GM19328 (cell line): ENCODE data around the gene SPAG9.

Source experiments
- ATAC-seq: cut with Tn5 transposase; IDR thresholded peaks from one replicate; pipeline ENCODE4 v1.9.1; 2021; ENCODE audit warnings: mild to moderate bottlenecking, moderate library complexity; ENCODE audit not compliant: unreplicated experiment

Gene SPAG9

DNA sequence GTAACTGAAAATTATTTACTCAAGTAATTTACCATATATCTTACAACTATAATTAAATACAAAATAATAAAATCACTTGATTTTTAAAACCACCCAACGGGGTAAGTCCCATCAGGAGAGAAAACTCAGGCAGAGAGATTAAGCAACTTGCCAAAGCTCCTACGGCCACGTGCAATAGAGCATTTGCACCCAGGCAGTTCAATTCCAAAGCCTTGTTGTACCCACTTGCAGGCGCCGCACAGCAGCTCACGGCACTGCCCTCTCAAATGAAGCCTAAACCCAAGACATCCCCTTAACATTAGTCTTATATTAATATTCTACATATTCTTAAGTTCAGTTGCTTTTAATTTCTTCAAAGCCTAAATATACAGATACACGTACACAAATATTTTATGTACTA, 75.7 kb downstream of the SPAG9 start:
- ATAC-seq, result no peak

DNA sequence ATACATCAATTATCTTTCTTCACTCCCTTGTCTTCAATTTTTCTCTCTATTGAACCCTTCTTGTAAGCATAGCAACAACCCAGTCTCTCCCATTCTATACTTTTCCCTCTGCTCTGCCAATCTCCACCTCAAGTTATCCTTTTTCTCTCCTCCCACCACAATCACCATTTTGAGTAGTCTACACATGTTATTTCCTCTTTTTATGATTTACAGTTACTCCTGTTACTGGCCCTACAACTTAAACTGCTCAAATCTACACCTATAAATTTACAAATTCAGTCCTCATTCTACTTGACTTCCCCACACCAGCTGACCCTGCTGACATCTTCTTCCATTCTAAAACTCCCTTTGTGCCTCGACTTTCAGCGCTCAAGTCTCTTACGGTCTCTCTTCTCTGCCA, 84.6 kb downstream of the SPAG9 start:
- no peak for ATAC-seq

DNA sequence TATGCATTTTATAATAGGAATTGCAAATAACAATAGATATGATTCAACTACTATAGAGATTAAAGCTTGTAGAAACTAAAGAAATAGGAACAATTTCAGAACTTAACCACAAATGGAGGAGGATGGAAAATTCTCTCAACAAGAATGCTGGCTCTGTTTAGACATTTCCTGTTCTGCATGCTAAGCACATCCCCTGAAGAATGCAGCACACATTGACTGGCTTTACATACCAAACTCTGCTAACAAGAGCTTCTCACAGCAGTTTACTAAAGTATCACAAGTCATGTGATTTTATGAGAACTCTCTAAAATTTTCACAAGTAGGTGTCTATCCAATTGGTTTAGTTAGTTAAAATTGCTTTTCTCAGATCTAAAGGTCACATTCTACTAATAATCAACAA, 85.2 kb downstream of the SPAG9 start:
- no peak for ATAC-seq

DNA sequence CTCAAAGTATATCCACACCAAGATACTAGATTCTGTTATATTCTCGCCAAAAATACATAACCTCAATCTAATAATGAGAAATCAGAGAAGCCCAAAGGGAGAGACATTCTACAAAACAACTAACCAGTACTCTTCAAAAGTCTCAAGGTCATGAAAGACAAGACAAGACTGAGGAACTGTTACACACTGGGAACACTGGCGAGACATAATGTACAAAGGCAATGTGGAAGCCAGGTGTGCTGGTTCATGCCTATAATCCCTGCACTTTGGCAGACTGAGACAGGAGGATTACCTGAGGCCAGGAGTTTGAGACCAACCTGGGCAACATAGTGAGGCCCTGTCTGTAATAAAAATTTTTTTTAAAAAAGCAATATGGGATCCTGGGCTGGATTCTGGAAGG, 85.9 kb downstream of the SPAG9 start:
- ATAC-seq, result no peak

DNA sequence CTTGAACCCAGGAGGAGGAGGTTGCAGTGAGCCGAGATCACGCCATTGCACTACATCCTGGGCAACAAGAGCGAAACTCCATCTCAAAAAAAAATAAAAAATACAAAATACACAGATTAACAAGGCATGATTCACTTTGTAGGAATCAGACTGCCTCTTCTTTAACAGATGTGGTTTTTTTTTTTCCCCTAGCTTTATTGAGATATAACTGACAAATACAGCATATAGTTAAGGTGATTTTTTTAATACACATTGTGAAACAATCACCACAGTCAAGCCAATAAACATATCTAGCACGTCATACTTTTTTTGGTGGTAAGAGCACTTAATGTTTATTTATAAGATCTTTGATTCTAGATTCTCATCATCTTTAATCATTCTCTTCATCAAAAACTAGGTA, 87.8 kb downstream of the SPAG9 start:
- no peak for ATAC-seq

DNA sequence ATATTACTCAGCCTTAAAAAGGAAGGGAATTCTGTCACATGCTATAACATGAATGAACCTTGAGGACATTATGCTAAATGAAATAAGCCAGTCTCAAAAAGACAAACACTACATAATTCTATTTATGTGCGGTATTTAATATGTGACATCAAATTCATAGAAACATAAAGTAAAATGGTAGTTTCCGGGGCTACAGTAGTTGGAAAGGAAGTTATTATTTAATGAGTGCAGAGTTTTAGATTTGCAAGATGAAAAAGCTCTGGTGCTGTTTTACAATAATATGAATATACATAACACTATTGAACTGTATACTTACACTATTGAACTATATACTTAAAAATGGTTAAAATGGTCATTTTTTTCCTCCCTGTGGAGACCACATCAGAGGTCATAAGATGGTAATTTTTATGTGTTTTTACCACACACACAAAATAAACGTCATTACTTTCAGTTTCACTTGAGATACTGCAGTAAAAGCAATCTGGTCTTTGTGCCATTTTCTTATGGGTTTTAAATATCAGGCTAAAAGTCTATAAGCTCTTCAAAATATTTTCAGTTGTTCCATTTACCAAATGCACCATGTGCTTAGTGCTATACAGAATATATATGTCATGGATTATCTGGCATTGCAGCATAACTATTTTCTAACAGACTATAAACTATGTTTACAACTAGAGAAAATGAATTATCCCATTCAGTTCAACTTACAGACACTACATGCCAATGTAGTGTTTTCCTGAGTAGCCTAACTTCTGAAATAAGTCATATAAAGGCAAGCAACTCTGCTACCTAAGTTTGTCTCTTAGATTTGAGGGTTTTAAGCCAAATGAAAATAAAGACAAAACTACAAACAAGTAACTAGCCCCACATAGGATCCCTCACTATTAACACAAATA, 90.9 kb downstream of the SPAG9 start:
- no peak for ATAC-seq

DNA sequence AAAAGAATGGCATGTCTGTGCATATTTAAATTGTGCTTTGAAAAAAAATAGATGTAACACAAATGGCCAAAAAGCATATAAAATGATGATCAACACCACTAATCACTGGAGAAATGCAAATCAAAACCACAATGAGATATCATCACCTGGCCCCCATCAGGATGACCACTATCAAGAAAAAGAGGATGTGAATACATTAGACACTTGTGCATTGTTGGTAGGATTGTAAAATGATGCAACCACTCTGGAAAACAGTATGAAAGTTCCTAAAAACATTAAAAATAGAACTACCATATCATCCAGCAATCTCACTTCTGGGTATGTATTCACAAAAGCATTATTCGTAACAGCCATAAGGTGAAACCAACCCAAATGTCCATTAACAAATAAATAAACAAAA, 91.5 kb downstream of the SPAG9 start:
- no peak for ATAC-seq

DNA sequence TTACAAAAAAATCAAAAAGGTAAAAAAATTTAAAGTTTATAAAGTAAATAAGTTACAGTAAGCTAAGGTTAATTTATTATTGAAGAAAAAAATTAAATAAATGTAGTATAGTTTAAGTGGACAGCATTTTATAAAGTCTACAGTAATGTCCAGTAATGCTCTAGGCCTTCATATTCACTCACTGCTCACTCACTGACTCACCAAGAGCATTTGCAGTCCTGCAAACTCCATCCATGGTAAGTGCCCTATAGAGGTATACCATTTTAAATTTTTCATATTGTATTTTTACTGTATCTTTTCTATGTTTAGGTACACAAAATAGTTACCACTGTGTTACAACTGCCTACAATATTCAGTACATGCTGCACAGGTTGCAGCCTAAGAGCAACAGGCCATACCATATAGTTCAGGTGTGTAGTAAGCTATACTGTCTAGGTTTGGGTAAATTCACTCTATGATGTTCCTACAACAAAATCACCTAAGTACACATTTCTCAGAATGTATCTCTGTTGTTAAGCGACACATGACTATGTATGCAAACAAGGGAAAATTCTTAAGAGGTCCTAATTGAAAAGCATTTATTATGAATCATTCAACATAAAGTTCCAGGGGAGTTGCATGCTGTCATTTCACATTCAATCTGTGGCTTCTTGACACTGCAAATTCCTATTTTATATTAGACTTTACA, 92.3 kb downstream of the SPAG9 start:
- no peak for ATAC-seq

DNA sequence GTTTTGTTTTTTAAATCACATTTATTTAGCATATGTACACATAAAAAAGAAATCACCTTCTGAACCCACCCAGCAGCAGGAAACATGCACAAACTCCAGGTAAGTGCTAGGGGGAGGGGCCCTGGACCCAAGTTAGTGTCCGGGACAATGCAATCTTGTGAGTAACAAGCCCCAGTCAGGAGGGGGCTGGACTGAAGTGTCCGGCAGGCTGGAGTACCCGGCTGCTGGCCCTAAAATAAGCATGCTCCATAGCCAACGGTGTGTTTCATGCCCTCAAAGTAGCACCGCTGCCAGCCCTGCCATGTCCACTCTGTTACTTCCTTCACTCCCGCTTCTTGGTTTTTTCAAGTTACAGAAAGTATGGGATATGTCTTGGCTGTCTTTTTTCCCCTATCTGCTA, 102.1 kb downstream of the SPAG9 start:
- no peak for ATAC-seq

DNA sequence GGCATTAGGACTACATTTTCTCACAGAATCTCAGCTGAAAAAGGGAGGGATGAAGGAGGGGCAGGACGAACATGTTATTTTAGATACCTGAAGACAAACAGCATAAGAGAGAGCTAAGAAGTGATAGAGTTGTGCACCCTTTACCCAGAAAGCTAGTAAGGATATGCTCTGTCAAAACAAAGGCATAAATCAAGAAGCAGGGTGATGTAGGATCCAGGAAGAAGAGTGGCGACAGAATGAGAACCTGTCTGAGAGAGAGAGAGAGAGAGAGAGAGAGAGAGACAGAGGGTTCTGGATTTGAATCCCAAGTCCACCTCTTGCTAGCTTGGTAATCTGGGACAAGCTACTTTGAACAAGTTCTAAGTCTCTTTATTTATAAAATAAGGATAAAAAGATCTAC, 103.4 kb downstream of the SPAG9 start:
- no peak for ATAC-seq

DNA sequence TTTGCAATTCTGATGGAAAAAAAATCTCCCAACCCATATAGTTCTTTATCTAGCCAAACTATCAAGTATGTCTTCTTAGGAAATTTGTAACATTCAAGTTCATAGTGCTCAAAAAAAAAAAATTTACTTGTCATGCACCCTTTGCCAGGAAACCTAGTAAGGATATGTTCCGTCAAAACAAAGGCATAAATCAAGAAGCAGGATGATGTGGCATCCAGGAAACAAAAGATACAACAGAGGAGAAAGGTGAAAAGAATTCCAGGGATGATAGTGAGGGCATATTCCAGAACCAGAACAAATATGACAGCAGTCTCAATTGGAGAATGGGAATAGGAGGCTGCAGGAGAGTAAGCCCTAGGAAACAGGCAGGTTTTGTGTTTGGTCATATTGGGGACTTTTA, 104.6 kb downstream of the SPAG9 start:
- ATAC-seq, result no peak

DNA sequence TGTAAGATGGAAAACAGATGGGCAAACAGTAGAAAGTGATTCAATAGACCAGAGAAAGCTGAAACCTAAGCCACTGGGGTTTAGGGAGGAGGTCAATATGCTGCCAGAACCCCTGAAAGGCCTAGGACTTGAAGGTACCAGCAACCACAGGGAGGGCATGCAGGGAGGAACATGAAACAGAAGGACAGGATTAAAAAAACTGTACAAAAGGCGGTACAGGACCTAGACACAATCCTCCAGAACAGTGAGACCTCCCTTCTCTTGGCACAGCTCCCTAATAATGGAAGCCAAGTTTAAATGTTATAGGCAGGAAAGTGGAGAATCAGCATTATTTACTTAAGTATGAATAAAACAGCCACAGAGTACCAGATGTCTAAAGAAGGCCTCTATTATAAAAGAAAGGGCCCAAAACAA, 105.5 kb downstream of the SPAG9 start:
- ATAC-seq, result no peak

DNA sequence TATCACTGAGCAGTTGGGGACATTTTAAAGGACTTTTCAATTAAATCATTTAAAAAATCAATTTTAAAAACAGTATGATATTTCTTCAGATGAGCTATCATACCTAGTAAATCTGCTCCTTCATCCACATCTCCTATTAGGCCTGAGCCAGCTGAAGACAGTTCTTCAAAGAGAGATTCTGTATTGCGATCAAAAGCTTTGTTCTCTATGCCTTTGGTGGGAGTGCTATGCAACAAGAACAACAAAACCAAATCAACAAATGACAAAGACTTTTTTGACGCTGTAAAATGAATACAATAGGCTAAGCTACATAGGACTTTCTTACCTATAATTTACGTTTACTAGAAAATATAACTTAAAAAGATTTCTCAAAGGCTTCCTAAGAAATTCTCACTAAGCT, 106.5 kb downstream of the SPAG9 start:
- no peak for ATAC-seq

DNA sequence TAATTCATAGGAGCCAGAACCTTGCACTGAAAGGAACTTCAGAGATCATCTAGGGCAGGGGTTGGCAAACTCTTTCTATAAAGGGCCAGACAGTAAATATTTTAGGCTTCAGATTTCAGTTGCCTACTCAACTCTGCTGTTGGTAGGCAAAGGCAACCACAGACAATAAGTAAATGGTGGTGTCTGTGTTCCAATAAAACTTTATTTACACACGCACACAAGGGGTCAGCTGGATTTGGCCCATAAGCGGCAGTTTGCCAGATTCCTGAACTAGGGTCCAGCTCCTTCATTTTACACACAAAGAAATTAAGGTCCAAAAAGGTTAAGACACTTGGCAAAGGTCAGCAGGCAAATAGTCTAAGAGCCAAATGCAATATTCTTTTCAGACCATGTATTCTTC, 107.3 kb downstream of the SPAG9 start:
- ATAC-seq, result no peak

DNA sequence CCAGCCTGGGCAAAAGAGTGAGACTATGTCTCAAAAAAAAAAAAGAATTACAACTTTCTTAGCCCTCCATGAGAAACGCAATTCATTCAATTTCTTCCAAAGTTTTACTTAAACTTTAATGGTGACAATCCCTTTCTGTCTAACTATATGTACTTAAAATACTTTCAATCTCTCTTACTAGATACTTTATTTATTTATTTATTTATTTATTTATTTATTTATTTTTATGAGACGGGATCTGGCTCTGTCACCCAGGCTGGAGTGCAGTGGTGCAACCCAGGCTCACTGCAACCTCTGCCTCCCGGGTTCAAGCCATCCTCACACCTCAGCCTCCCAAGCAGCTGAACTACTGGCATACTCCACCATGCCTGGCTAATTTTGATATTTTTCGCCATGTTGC, 108.1 kb downstream of the SPAG9 start:
- no peak for ATAC-seq

DNA sequence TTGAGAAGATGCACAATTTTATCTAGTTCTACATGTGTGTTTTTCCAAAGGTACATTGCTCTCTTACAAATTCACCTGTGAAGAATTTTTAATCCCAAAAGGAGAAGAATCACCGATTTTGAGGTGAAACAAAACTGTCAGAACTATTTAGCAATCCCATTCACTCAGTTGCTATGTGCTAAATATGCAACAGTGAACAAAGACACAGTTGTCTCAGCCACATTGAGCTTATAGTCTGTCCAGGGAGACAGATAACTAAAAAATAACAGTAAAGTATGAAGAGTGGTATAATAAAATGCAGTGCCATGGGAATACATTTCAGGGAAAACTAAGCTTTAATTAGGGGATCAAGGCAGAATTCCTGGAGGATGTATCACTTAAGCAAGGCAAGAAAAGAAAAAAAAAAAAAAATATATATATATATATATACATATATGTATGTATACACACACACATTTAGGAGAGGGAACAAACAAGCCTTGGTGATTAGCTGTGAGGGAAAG, 110.4 kb downstream of the SPAG9 start:
- ATAC-seq, result no peak

DNA sequence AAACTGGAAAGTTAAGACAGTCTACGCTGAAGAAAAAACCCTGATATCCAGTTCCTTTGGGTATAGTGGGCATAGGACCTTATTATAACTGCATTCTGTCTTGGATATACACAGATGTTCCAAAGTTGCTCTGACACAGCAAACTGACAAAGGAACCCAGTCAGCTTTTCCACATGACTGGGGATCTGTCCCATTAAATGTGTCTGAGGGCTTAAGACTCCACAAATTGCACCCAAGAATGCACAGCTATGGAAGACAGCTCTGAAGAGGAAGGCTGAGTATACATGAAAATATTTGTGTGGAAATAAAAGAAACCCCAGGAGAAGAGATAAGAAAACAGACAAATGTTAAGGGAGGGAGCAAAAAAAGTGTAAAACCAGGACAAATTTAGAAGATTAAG, 114.1 kb downstream of the SPAG9 start:
- no peak for ATAC-seq

DNA sequence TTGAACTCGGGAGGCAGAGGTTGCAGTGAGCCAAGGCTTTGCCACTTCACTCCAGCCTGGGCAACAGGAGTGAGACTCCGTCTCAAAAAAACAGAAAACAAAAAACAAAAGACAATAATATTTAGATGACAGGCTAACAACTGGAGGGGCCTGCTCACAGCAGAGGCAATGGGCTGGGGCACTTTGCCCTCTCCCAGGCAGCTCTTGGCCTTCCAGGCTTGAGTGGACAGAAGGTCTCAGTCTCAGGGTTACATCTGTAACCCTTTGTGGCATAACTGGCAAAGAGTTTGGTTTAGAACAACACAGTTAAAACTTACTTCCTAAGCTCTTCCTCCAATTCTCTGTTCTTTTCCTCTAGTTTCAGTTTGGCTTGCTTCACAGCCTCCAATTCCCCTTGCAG, 114.9 kb downstream of the SPAG9 start:
- ATAC-seq, result no peak

DNA sequence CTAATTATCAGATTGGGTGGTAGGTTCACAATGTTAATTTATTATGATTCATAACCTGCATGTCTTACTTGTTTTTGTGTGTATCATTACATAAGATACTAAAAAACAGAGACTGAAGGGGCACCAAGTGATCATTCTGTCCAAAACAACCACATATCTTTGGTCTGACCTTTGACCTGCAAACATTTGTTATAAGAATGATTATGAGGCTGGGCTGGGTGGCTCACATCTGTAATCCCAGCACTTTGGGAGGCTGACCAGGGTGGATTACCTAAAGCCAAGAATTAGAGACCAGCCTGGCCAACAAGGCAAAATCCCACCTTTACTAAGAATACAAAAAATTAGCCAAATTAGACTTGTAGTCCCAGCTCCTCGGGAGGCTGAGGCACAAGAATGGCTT, 116.4 kb downstream of the SPAG9 start:
- no peak for ATAC-seq

DNA sequence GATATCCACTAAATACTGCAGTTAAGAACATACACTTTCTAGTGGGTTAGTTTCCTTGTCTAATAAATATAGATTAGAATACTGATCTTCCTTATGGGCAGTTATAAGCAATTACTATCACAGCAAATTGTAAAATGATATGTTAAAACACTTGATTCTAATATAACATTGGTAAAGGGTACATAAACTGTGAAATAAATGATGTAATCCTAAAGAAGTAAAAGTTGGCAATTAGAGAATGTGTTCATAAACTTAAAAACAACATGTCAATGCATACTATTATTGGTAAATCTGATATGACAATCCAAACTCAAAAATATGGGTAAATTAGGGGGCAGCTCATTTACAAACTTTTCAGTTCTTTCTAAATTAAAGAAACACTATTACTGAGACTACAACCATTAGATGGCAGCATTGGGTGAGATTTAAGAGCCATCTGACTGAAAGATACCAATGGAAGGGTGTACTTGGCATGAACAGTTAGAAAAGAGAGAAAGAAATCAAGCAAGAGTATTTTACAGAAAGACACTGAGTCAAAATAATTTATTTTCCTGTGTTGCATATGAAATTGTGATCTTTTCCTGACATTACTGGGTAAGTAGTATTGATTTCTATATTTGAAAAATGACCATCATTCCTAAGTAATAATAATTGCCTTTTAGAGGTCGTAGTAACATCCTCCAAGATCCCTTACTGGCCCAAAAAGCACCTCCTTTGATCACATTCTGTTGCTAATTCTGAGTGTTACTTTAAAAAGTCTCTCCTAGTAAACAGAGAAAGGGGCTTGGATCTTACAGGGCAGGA, 119.6 kb downstream of the SPAG9 start:
- ATAC-seq, result no peak

DNA sequence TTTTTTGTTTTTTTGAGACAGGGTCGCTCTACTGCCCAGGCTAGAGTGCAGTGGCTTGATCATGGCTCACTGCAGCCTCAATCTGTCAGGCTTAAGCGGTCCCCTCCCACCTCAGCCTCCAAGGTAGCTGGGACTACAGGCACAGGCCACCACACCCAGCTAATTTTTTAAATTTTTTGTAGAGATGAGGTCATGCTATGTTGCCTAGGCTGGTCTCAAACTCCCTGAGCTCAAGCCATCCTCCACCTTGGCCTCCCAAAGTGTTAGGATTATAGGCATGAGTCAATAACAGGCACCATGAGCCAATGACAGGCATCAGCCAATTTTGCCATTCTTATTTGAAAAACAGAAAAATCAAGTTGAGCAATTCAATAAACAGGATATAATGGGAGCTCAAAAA, 125.0 kb downstream of the SPAG9 start:
- ATAC-seq, result no peak
